ENCODE data around the gene KRTAP5-2. TPM values are rescaled to one million over a fixed set of nuclear protein-coding genes. Genes with fewer than 3 reads are reported as not detected.
"Not testable (repeated sequence)": the region's sequence is repeated elsewhere in the genome, so short reads cannot be mapped to it uniquely, and the experiment has no call there.

KRTAP5-2 gene
- total RNA-seq, 3 donors from 2014 or later, result not detected

DNA sequence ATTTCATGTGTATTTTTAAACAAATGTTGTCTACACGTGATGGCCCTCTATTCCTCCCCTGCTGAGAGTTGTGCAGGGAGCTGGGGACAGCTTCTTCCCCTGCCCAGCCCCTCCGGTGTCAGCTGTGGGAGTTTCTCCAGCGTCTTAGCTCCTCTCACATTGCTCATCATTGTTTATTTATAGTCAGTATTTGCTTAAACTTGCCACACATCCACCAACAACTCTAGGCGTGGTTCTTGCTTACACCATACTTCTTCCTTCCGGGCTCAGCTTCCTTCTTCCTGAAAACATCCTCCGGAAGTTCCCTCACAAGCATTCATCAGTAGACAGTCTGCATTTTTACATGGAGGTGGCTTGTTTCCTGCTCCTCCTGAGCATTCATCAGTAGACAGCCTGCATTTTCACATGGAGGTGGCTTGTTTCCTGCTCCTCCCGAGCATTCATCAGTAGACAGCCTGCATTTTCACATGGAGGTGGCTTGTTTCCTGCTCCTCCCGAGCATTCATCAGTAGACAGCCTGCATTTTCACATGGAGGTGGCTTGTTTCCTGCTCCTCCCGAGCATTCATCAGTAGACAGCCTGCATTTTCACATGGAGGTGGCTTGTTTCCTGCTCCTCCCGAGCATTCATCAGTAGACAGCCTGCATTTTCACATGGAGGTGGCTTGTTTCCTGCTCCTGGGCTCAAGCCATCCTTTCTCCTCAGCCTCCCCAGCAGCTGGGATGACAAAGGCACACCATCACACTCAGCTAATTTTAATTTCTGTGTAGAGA is 8.7 kb downstream of the KRTAP5-2 start:
- not testable (repeated sequence) for H3K9me3 Mint-ChIP-seq; H3K27me3 Mint-ChIP-seq (ENCODE audit: low read depth); H3K36me3 Mint-ChIP-seq (ENCODE audit: insufficient read depth); DNase-seq
- H3K4me3 Mint-ChIP-seq, result peak overlapping the region; percentile 72
- H3K4me1 Mint-ChIP-seq (ENCODE audit: low read depth), result peaks cover 26% of the 10 kb centered on the region
- peak in 1 of 2 donors; percentile 43 for ATAC-seq

DNA sequence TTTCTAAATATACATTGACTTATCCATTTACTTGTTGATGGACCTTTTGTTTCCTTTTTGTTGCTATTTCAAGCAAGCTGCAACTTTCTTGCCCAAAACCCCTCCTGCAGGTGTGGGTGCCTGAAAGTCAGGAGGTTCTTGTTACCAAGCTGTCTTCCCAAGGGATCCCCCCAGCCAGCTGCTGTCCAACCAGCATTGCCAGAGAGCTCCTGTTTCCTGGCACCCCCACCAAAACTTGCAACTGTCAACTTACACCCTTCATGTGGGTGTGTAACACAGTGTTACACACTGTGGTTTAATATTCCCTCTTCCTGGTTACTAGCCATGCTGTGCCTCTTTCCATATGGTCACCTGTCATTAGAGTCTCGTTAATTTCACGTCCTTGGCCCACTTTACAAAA is 11.4 kb downstream of the KRTAP5-2 start:
- Mint-ChIP-seq H3K27me3 (ENCODE audit: low read depth) (peaks cover 3% of the 10 kb centered on the region), H3K4me3 (no peak overlapping the region), H3K9me3 (no peaks in the 10 kb centered on the region), H3K4me1 (ENCODE audit: low read depth) (peaks cover 31% of the 10 kb centered on the region), H3K36me3 (ENCODE audit: insufficient read depth) (no peaks in the 10 kb centered on the region)
- DNase-seq (no peak), ATAC-seq (no peak)

DNA sequence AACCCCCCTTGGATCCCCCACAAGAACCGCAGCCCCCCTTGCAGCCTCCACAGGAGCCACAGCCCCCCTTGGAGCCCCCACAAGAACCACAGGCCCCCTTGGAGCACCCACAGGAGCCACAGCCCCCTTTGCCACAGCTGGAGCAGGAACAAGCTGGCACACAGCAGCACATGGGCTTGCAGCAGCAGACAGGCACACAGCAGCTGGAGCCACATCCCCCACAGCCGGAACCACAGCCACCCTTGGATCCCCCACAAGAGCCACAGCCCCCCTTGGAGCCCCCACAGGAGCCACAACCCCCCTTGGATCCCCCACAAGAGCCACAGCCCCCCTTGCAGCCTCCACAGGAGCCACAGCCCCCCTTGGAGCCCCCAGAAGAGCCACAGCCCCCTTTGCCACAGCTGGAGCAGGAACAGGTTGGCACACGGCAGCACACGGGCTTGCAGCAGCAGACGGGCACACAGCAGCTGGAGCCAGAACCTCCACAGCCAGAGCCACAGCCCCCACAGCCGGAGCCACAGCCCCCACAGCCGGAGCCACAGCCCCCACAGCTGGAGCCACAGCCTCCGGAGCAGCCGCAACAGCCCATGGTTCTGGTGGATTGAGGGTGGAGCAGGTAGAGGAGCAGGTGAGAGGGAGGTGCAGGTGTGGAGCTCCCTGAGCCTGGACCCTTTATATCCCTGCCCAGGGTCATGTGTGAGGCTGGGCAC is 13.3 kb downstream of the KRTAP5-2 start, which contains the start of gene KRTAP5-1:
TSS of gene KRTAP5-1 (minus strand) at position 623 of the 710 bp plus-strand sequence. CDS start at position 589, 34 bp downstream.
- not testable (repeated sequence) for H3K27me3 Mint-ChIP-seq (ENCODE audit: low read depth); H3K4me3 Mint-ChIP-seq; H3K9me3 Mint-ChIP-seq; DNase-seq; H3K36me3 Mint-ChIP-seq (ENCODE audit: insufficient read depth); ATAC-seq
- peaks cover 26% of the 10 kb centered on the region for H3K4me1 Mint-ChIP-seq (ENCODE audit: low read depth)

DNA sequence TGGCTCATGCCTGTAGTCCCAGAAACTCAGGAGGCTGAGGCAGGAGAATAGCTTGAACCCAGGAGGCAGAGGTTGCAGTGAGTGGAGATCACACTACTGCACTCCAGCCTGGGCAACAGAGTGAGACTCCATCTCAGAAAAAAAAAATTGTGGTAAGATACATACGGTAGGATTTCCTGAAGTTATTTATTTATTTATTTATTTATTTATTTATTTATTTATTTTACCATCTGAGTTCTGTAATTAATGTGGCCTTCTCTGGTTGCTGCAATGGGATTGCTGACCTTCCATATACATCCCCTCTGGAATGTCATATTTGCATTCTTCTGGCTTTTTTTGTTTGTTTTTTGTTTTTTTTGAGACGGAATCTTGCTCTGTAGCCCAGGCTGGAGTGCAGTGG is 15.2 kb downstream of the KRTAP5-2 start:
- not testable (repeated sequence) for DNase-seq; H3K36me3 Mint-ChIP-seq (ENCODE audit: insufficient read depth); H3K27me3 Mint-ChIP-seq (ENCODE audit: low read depth); ATAC-seq; H3K4me3 Mint-ChIP-seq
- H3K4me1 Mint-ChIP-seq (ENCODE audit: low read depth), result peaks cover 15% of the 10 kb centered on the region
- H3K9me3 Mint-ChIP-seq, result peaks cover 12% of the 10 kb centered on the region

DNA sequence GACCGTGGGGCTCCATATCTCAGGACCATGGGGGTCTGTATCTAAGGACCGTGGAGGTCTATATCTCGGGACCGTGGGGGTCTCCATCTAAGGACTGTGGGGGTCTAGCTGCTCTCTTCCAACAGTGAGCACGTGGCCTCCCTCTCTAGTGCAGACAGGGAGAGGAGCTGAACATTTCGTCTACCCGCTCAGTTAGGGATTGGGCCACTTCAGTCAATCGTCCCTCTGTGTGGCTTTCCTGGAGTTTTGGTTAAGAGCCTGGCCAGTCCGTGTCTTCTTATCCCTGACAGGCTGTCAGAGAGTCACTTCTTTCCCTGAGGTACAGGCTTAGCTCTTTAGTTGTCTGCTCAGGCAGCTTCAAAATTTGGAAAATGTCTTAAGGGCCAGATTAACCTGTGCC is 16.1 kb downstream of the KRTAP5-2 start:
- no peak overlapping the region for H3K4me3 Mint-ChIP-seq
- H3K36me3 Mint-ChIP-seq (ENCODE audit: insufficient read depth), result peaks cover 3% of the 10 kb centered on the region
- peaks cover 3% of the 10 kb centered on the region for H3K27me3 Mint-ChIP-seq (ENCODE audit: low read depth)
- H3K9me3 Mint-ChIP-seq, result peaks cover 12% of the 10 kb centered on the region
- DNase-seq, result no peak
- peaks cover 13% of the 10 kb centered on the region for H3K4me1 Mint-ChIP-seq (ENCODE audit: low read depth)
- ATAC-seq, result no peak

DNA sequence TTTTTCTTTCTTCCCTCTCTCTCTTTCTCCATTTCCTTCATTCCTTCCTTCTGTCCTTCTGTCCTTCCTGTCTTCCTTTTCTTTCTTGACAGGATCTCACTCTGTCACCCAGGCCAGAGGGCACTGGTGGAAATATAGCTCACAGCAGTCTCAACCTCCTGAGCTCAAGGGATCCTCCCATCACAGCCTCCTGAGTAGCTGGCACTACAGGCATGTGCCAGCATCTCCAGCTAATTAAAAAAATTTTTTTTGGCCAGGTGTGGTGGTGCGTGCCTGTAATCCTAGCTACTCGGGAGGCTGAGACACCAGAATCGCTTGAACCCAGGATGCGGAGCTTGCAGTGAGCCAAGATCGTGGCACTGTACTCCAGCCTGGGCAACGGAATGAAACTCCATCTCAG is 21.3 kb downstream of the KRTAP5-2 start:
- Mint-ChIP-seq H3K36me3 (ENCODE audit: insufficient read depth) (peaks cover 3% of the 10 kb centered on the region), H3K4me1 (ENCODE audit: low read depth) (peaks cover 5% of the 10 kb centered on the region), H3K4me3 (no peak overlapping the region), H3K9me3 (peaks cover 12% of the 10 kb centered on the region), H3K27me3 (ENCODE audit: low read depth) (peaks cover 2% of the 10 kb centered on the region)
- DNase-seq (no peak), ATAC-seq (no peak)

DNA sequence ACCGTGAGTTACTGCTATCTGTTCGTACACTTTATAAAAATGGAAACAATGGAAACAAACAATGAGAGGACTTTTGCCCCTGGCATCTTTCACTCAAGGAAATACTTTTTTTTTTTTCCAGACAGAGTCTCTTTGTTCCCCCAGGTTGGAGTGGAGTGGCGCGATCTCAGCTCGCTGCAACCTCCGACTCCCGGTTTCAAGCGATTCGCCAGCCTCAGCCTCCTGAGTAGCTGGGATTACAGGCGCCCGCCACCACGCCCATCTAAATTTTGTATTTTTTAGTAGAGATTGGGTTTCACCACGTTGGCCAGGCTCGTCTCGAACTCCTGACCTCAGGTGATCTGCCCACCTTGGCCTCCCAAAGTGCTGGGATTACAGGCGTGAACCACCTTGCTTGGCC is 22.3 kb downstream of the KRTAP5-2 start:
- not testable (repeated sequence) for H3K27me3 Mint-ChIP-seq (ENCODE audit: low read depth); H3K4me1 Mint-ChIP-seq (ENCODE audit: low read depth); DNase-seq; H3K36me3 Mint-ChIP-seq (ENCODE audit: insufficient read depth); ATAC-seq
- Mint-ChIP-seq H3K9me3 (peaks cover 12% of the 10 kb centered on the region), H3K4me3 (peak overlapping the region; percentile 47)

DNA sequence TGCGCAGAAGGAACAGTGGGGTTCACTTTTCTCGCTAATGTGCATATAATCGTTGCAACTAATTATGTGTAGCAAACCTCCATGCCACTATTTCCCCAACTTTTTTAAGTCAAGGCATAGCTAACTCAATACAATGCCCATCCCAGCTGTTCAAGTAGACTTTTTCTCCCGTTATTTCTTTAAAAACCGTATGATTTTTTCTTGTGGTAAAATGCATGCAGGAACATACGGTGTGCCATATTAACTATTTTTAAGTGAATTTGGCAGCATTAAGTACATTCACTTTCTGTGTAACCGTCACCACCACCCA is 23.2 kb downstream of the KRTAP5-2 start:
- H3K4me1 Mint-ChIP-seq (ENCODE audit: low read depth), result peaks cover 9% of the 10 kb centered on the region
- peaks cover 2% of the 10 kb centered on the region for H3K27me3 Mint-ChIP-seq (ENCODE audit: low read depth)
- H3K36me3 Mint-ChIP-seq (ENCODE audit: insufficient read depth), result peaks cover 3% of the 10 kb centered on the region
- peaks cover 12% of the 10 kb centered on the region for H3K9me3 Mint-ChIP-seq
- H3K4me3 Mint-ChIP-seq, result no peak overlapping the region
- no peak for ATAC-seq
- DNase-seq, result no peak

DNA sequence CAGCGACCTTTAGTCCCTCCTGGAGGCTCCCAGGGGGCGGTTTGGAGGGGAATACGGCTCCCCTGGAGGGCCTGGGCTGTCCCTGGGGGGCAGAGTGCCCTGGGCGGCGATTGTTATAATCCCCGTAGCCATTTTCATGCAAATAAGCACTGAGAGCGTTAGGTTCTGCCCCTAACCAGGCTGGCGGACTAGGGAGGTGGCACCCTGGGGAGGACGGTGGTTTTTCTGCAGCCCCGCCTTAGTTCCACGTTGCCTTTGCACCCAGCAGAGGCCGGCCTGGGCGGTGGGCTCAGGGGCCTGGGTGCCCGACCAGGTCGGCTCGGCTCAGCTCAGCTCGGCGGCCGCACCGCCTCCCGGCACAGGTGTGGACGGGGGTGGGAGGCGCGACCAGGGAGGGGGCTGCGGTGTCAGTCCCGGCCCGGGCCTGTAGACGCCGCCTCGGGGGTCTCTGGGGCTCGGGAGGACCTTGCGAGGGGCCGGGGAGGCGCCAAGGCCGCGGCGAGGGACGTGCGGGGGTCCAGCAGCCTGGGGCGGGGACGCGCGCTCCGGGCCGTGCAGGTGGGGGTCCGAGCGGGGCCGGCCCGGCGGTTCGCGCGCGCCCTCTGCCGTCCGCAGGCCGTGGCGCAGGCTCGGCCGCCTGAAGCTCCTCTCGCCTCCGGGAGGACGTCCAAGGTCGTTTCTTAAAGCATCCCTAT is 23.7 kb downstream of the KRTAP5-2 start:
- H3K4me1 Mint-ChIP-seq (ENCODE audit: low read depth), result peaks cover 12% of the 10 kb centered on the region
- ATAC-seq, result peak; percentile 55 to 63

DNA sequence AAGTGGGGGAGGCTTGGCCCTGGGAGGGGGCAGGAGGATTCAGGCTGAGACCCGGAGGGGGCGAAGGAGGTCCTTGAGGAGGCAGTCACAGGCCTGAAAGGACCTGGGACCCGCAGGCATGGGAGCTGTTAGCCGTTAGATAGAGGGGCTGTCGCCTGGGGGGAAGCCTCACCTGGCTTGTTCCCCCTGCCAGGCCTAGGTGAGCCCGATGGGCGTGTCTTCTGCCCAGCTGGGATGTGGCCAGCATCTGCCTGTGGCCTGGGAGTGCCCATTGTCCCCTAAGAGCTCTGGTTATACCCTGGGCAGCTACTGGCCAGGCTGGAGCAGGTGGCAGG is 24.2 kb downstream of the KRTAP5-2 start:
- Mint-ChIP-seq H3K9me3 (peaks cover 7% of the 10 kb centered on the region), H3K4me1 (ENCODE audit: low read depth) (peaks cover 17% of the 10 kb centered on the region), H3K36me3 (ENCODE audit: insufficient read depth) (peaks cover 3% of the 10 kb centered on the region), H3K27me3 (ENCODE audit: low read depth) (peaks cover 2% of the 10 kb centered on the region), H3K4me3 (peak overlapping the region; percentile 75)
- ATAC-seq (peak in 1 of 2 donors; percentile 1), DNase-seq (no peak)

More for the DNA sequence above, 23.7 kb downstream of the KRTAP5-2 start:
- Mint-ChIP-seq H3K27me3 (ENCODE audit: low read depth) (peaks cover 2% of the 10 kb centered on the region), H3K9me3 (peaks cover 12% of the 10 kb centered on the region), H3K4me3 (peak overlapping the region; percentile 75), H3K36me3 (ENCODE audit: insufficient read depth) (peaks cover 3% of the 10 kb centered on the region)
- peak; percentile 52 for DNase-seq

DNA sequence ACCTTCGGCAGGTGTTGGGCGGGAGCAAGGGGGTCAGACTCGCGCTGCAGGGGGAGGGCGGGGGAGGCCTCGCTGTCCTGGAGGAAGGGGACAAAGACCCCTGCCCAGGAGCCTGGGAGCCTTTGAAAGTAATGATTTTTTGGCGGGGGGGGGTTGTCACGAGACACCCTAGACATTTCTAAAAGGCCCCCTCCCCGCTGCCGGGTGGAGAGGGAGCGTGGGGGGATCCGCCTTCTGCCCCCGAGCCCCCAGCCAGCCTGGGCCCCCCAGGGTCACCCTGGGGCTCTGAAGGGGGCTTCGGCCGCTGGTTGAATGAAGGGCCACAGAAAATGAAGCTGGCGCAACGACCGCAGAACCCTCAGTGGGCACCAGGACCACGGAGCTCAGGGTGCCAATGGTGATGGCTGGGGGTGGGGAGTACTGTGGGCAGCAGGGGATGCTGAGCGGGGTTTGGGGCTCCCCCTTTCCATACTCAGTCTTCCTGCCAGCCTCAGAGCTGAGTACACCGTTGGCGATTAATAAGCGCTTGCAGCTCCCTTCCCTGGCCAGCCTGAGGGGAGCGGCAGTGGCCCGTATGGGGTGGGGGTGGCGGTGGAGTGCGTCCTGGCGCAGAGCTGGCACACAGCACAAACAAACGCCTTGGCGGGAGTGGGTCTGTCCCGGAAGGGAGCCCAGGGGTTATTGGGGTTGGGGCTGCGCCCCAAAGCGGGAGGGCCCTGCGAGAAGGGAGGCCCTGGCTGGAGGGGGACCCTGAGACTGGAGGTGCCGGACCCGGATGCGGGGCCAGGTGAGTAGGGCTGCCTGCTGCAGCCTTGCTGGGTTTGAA is 24.8 kb downstream of the KRTAP5-2 start:
- Mint-ChIP-seq H3K9me3 (peaks cover 3% of the 10 kb centered on the region), H3K4me1 (ENCODE audit: low read depth) (peaks cover 19% of the 10 kb centered on the region), H3K27me3 (ENCODE audit: low read depth) (peaks cover 2% of the 10 kb centered on the region), H3K4me3 (peak overlapping the region; percentile 75), H3K36me3 (ENCODE audit: insufficient read depth) (peaks cover 3% of the 10 kb centered on the region)
- ATAC-seq (no peak), DNase-seq (no peak)

DNA sequence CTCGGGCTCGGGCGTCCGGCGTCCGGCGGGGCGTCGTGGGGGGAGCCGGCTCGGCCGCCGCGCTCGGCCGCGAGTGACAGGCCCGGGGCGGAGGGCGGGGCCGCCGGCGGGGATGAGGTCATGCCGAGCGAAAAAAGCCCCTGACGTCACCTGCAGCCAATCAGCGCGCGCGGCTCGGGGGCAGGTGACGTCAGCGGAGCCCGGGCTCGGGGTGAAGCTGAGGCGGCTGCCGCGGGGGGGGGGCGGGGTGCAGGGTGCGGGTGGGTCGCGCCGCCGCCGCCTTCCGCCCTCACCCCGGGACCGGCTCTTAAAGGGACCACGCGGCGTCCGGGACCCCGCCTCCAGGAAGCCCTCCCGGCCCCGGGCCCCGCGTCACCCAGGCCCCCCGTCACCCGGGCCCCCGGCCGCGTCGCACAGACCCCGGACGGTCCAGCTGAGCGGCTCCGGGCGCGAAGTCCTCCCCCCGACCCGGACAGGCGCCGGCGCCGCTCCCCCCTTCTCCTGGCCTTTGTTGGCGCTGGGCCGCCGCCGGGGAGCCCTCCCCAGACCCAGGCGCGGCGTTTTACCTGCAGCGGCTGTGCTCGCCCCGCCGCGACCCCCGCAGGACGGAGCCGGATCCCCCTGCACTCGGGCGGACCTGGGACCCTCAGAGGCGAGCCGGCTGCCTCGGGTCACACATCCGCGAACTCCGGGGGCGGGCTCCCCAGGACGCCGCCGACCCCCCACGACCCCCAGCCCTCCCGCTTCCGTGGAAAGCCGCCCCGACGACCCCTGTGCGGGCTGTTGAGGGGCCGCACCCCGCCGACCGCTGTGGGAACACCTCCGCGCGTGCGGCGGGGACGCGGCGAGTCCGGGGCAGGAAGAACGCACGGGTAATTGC is 25.7 kb downstream of the KRTAP5-2 start, which contains the start of gene DUSP8:
TSS of gene DUSP8 (minus strand) at position 75 of the 880 bp plus-strand sequence. CDS start 6,445 bp downstream, outside the sequence.
- DNase-seq (peak; percentile 96), ATAC-seq (peak; percentile 64 to 68)
- Mint-ChIP-seq H3K4me3 (peak within 1 kb of the TSS; percentile 75), H3K4me1 (ENCODE audit: low read depth) (peaks cover 19% of the 10 kb centered on the region), H3K9me3 (no peaks in the 10 kb centered on the region), H3K27me3 (ENCODE audit: low read depth) (peaks cover 2% of the 10 kb centered on the region), H3K36me3 (ENCODE audit: insufficient read depth) (no peaks in the 10 kb centered on the region)

DNA sequence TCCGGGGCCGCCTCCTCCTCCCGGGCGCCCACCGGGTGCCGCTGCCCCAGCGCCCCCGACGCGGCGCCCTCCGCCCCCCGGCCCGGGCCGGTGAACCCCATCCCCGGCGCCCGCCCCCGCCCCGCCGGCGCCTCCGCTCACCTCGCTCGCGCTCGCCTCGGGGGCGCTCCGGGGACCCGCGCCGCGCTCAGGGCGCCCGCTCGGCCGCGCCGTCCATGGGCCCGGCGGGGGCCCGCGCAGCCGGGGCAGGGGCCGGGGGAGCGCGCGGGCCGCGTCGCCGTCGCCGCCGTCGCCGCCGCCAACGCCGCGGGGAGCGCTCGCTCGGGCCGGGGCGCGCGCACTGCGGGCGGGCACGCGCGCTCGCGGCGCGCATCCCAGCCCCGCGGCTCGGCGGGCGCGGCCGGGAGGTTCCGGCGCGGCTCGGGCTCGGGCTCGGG is 26.3 kb downstream of the KRTAP5-2 start:
- ATAC-seq (no peak), DNase-seq (no peak)
- no peaks in the 10 kb centered on the region for H3K9me3 Mint-ChIP-seq
- H3K4me1 Mint-ChIP-seq (ENCODE audit: low read depth), result peaks cover 19% of the 10 kb centered on the region
- H3K27me3 Mint-ChIP-seq (ENCODE audit: low read depth), result peaks cover 2% of the 10 kb centered on the region
- H3K36me3 Mint-ChIP-seq (ENCODE audit: insufficient read depth), result no peaks in the 10 kb centered on the region
- H3K4me3 Mint-ChIP-seq, result no peak overlapping the region
